ENCODE data around the gene MYO5B.

GRCh38 chr18:50183556-50183955, 11.4 kb downstream of the MYO5B start:
- TF ChIP-seq POLR2A (IDR thresholded peaks at IDR 0.05), result no peak
- TF ChIP-seq POLR2AphosphoS5 (IDR thresholded peaks at IDR 0.05), result no peak
